Progenitor cell of endocrine pancreas (in vitro differentiated cells): Measurements from ENCODE around the gene FAM3C. TPM values are rescaled to one million over a fixed set of nuclear protein-coding genes. Genes with fewer than 3 reads are reported as not detected.

Experiments used
- DNase-seq: peaks from one replicate; pipeline ENCODE4 v3.0.0; 2021; ENCODE audit warnings: low spot score; ENCODE audit not compliant: unreplicated experiment
- H3K27ac Mint-ChIP-seq: 2 replicates; pipeline ENCODE4 v1.8.0; 2021; ENCODE audit warnings: mild to moderate bottlenecking, moderate library complexity, mixed read lengths
- H3K27me3 Mint-ChIP-seq: 2 replicates; pipeline ENCODE4 v1.8.0; 2021; ENCODE audit warnings: mixed read lengths
- H3K36me3 Mint-ChIP-seq: 2 replicates; pipeline ENCODE4 v1.8.0; 2022; ENCODE audit warnings: mixed read lengths; ENCODE audit not compliant: insufficient read depth
- H3K4me1 Mint-ChIP-seq: 2 replicates; pipeline ENCODE4 v1.8.0; 2021; ENCODE audit warnings: low read depth, mixed read lengths
- H3K4me3 Mint-ChIP-seq: 2 replicates; pipeline ENCODE4 v1.8.0; 2021; ENCODE audit warnings: low read depth, mild to moderate bottlenecking, moderate library complexity, mixed read lengths
- H3K9me3 Mint-ChIP-seq: 2 replicates; pipeline ENCODE4 v1.8.0; 2021; ENCODE audit warnings: low read depth, mixed read lengths
- CTCF ChIP-seq: fragments of 200-600 bp; sonication (generic); IDR thresholded peaks from one replicate; pipeline ENCODE4 v1.5.0; 2021; ENCODE audit warnings: antibody characterized with exemption, mild to moderate bottlenecking; ENCODE audit not compliant: unreplicated experiment
- total RNA-seq: library from RNA; stranded (reverse); gene quantifications from 2 replicates; pipeline ENCODE4 v1.2.1, GENCODE V29; 2021

The FAM3C gene
- total RNA-seq, 1 donor from 2014 or later, result 39.1 TPM

GRCh38 chr7:121313793-121314676, 82.1 kb downstream of the FAM3C start:
- peaks cover 3% of the 10 kb centered on the region for H3K27me3 Mint-ChIP-seq
- peak; percentile 7 for TF ChIP-seq CTCF
- H3K27ac Mint-ChIP-seq, result peak overlapping the region; percentile 86
- H3K36me3 Mint-ChIP-seq, result no peaks in the 10 kb centered on the region
- peaks cover 16% of the 10 kb centered on the region for H3K4me1 Mint-ChIP-seq
- peak overlapping the region; percentile 50 for H3K4me3 Mint-ChIP-seq
- DNase-seq, result no peak
- peaks cover 4% of the 10 kb centered on the region for H3K9me3 Mint-ChIP-seq

- TF ChIP-seq CTCF, result no peak
- DNase-seq, result no peak
- peaks cover 3% of the 10 kb centered on the region for H3K27me3 Mint-ChIP-seq
- no peaks in the 10 kb centered on the region for H3K36me3 Mint-ChIP-seq
- peaks cover 4% of the 10 kb centered on the region for H3K9me3 Mint-ChIP-seq
- peaks cover 16% of the 10 kb centered on the region for H3K4me1 Mint-ChIP-seq
- no peak overlapping the region for H3K4me3 Mint-ChIP-seq
- no peak overlapping the region for H3K27ac Mint-ChIP-seq
These were observed 82.8 kb downstream of the FAM3C start for GRCh38 chr7:121313220-121313792.

- peaks cover 4% of the 10 kb centered on the region for H3K9me3 Mint-ChIP-seq
- no peaks in the 10 kb centered on the region for H3K4me1 Mint-ChIP-seq
- no peaks in the 10 kb centered on the region for H3K27me3 Mint-ChIP-seq
- no peak overlapping the region for H3K27ac Mint-ChIP-seq
- no peaks in the 10 kb centered on the region for H3K36me3 Mint-ChIP-seq
- TF ChIP-seq CTCF, result no peak
- no peak for DNase-seq
- H3K4me3 Mint-ChIP-seq, result no peak overlapping the region
These were observed 89.0 kb downstream of the FAM3C start for GRCh38 chr7:121307021-121307574.

- Mint-ChIP-seq H3K36me3 (no peaks in the 10 kb centered on the region), H3K27ac (no peak overlapping the region), H3K4me3 (no peak overlapping the region), H3K4me1 (no peaks in the 10 kb centered on the region), H3K27me3 (no peaks in the 10 kb centered on the region), H3K9me3 (peaks cover 4% of the 10 kb centered on the region)
- no peak for DNase-seq
- TF ChIP-seq CTCF, result no peak
These were observed 89.5 kb downstream of the FAM3C start for GRCh38 chr7:121306565-121306964.

- DNase-seq, result no peak
- no peak for TF ChIP-seq CTCF
- no peak overlapping the region for H3K4me3 Mint-ChIP-seq
- H3K27me3 Mint-ChIP-seq, result no peaks in the 10 kb centered on the region
- H3K27ac Mint-ChIP-seq, result no peak overlapping the region
- no peaks in the 10 kb centered on the region for H3K36me3 Mint-ChIP-seq
- H3K4me1 Mint-ChIP-seq, result no peaks in the 10 kb centered on the region
- no peaks in the 10 kb centered on the region for H3K9me3 Mint-ChIP-seq
These were observed 91.0 kb downstream of the FAM3C start for GRCh38 chr7:121305109-121305508.
